Ovary (tissue), 3 donors: Measurements from ENCODE around the gene PRODH.
"Not testable (repeated sequence)": the region's sequence is repeated elsewhere in the genome, so short reads cannot be mapped to it uniquely, and the experiment has no call there.

Experiments
- EP300 ChIP-seq: sonication (generic); formaldehyde crosslinking; IDR thresholded peaks from one replicate; pipeline ENCODE4 v1.6.1; 2017; ENCODE audit warnings: antibody characterized with exemption
- POLR2A ChIP-seq: fragments of 450-650 bp; IDR thresholded peaks from one replicate; pipeline ENCODE4 v1.6.1; 2017; ENCODE audit warnings: antibody characterized with exemption, mild to moderate bottlenecking, moderate library complexity
- TF ChIP-seq, protein P1 (sequence below), 3 donors: fragments of 450-650 bp in 2 of 3; fragments of 200-600 bp in 1 of 3; IDR thresholded peaks; one replicate each; pipeline versions ENCODE4 v1.5.1 to v1.8.0; 2016 to 2022; ENCODE audit warnings: antibody characterized with exemption in 3 of 3, mild to moderate bottlenecking in 1 of 3
- donor health status: DM: no; HTN: no; CAD: no.

DNA sequence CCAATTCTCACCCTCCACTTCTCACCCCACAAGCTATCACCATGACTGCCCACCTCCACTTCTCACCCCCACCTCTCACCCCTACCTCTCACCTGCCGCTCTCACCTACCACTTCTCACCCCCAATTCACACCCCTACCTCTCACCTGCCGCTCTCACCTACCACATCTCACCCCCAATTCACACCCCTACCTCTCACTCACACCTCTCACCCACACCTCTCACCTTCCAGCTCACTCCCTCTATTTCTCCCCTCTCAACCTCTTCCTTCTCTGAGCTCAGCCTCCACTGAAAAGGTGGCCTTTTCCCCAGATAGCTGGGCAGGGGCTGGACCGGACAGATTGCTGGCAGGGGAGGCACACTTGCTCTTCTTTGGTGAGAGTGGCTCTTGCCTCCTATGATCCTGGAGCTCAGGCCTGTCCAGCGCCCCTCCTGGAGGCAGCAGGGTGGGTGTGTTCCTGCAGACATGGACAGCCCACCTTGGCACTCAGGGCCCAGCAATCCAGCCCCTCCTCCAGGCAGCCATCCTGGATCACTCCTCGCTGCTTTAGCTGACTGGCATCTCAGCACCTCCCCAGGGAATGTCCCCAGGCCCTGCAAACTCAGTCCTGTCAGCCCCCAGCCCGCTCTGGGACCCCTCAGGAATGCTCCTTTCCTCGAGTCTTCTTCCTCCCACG, 25.7 kb upstream of the PRODH start:
- TF ChIP-seq, protein P1, sequence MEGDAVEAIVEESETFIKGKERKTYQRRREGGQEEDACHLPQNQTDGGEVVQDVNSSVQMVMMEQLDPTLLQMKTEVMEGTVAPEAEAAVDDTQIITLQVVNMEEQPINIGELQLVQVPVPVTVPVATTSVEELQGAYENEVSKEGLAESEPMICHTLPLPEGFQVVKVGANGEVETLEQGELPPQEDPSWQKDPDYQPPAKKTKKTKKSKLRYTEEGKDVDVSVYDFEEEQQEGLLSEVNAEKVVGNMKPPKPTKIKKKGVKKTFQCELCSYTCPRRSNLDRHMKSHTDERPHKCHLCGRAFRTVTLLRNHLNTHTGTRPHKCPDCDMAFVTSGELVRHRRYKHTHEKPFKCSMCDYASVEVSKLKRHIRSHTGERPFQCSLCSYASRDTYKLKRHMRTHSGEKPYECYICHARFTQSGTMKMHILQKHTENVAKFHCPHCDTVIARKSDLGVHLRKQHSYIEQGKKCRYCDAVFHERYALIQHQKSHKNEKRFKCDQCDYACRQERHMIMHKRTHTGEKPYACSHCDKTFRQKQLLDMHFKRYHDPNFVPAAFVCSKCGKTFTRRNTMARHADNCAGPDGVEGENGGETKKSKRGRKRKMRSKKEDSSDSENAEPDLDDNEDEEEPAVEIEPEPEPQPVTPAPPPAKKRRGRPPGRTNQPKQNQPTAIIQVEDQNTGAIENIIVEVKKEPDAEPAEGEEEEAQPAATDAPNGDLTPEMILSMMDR (IDR thresholded peaks at IDR 0.05) = not testable (repeated sequence)
- not testable (repeated sequence) for TF ChIP-seq POLR2A, EP300
